Neural crest cell (in vitro differentiated cells): Measurements from ENCODE around the gene POLK. TPM values are rescaled to one million over a fixed set of nuclear protein-coding genes. Genes with fewer than 3 reads are reported as not detected.
A peak's percentile ranks its signal among the peaks of the same experiment; 100 is the strongest.

Experiments used
- DNase-seq: peaks from one replicate; pipeline ENCODE4 v3.0.0; 2021; ENCODE audit warnings: low read depth, mixed read lengths, low spot score
- H3K27ac Mint-ChIP-seq: one replicate; pipeline ENCODE4 v1.8.0; 2021; ENCODE audit warnings: mild to moderate bottlenecking, mixed read lengths; ENCODE audit not compliant: unreplicated experiment
- H3K27me3 Mint-ChIP-seq: 2 replicates; pipeline ENCODE4 v1.8.0; 2021; ENCODE audit warnings: low read depth, mild to moderate bottlenecking, mixed read lengths
- H3K36me3 Mint-ChIP-seq: 2 replicates; pipeline ENCODE4 v1.8.0; 2021; ENCODE audit warnings: low read depth, mild to moderate bottlenecking, mixed read lengths
- H3K4me1 Mint-ChIP-seq: 2 replicates; pipeline ENCODE4 v1.8.0; 2021; ENCODE audit warnings: mixed read lengths
- H3K4me3 Mint-ChIP-seq: one replicate; pipeline ENCODE4 v1.8.0; 2021; ENCODE audit warnings: mild to moderate bottlenecking, mixed read lengths
- H3K9me3 Mint-ChIP-seq: 2 replicates; pipeline ENCODE4 v1.8.0; 2021; ENCODE audit warnings: mixed read lengths
- CTCF ChIP-seq: fragments of 200-600 bp; sonication (generic); conservative IDR thresholded peaks from 2 replicates; pipeline ENCODE4 v1.5.0; 2021; ENCODE audit warnings: antibody characterized with exemption, mild to moderate bottlenecking
- total RNA-seq: library from RNA; stranded (reverse); gene quantifications from 2 replicates; pipeline ENCODE4 v1.2.1, GENCODE V29; 2021

POLK gene
- total RNA-seq, 1 donor from 2014 or later = 19.7 TPM

GRCh38 chr5:75524071-75524470, 12.4 kb downstream of the POLK start:
- no peak for DNase-seq
- no peak for TF ChIP-seq CTCF
- Mint-ChIP-seq H3K9me3 (peaks cover 16% of the 10 kb centered on the region), H3K27ac (no peak overlapping the region), H3K4me1 (peaks cover 34% of the 10 kb centered on the region), H3K36me3 (peaks cover 27% of the 10 kb centered on the region), H3K4me3 (no peak overlapping the region), H3K27me3 (no peaks in the 10 kb centered on the region)

- DNase-seq = no peak
- Mint-ChIP-seq H3K27me3 (no peaks in the 10 kb centered on the region), H3K9me3 (peaks cover 14% of the 10 kb centered on the region), H3K36me3 (peaks cover 24% of the 10 kb centered on the region), H3K4me3 (peak overlapping the region; percentile 7), H3K4me1 (peaks cover 37% of the 10 kb centered on the region), H3K27ac (no peak overlapping the region)
- no peak for TF ChIP-seq CTCF
Observed at GRCh38 chr5:75524591-75524990, 12.9 kb downstream of the POLK start.

DNA sequence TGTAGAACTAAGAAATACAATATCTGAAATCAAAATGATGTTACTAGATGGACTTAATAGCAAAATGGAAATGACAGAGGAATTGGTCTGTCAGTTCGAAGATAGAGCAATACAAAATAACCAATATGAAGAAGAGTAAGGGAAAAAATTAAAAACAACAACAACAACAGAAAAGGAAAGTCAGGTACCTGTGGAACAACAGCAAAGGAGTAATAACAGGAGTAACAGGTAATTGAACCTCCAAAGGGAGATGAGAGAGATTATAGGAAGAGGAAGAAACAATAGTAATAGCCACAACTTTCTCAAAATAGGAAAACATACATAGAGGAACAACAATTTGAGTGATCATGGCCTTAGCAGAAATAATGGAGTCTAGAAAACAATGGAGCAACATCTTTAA, 13.7 kb downstream of the POLK start:
- H3K9me3 Mint-ChIP-seq = peaks cover 12% of the 10 kb centered on the region
- H3K4me1 Mint-ChIP-seq = peaks cover 40% of the 10 kb centered on the region
- TF ChIP-seq CTCF = no peak
- no peak for DNase-seq
- no peaks in the 10 kb centered on the region for H3K27me3 Mint-ChIP-seq
- no peak overlapping the region for H3K27ac Mint-ChIP-seq
- peaks cover 23% of the 10 kb centered on the region for H3K36me3 Mint-ChIP-seq
- H3K4me3 Mint-ChIP-seq = no peak overlapping the region

- no peak for TF ChIP-seq CTCF
- peaks cover 7% of the 10 kb centered on the region for H3K9me3 Mint-ChIP-seq
- H3K27me3 Mint-ChIP-seq = no peaks in the 10 kb centered on the region
- peaks cover 40% of the 10 kb centered on the region for H3K4me1 Mint-ChIP-seq
- no peak for DNase-seq
- H3K4me3 Mint-ChIP-seq = no peak overlapping the region
- peaks cover 17% of the 10 kb centered on the region for H3K36me3 Mint-ChIP-seq
- H3K27ac Mint-ChIP-seq = no peak overlapping the region
Observed at GRCh38 chr5:75526070-75526469, 14.4 kb downstream of the POLK start.

GRCh38 chr5:75529185-75529584, 17.5 kb downstream of the POLK start:
- peak overlapping the region; percentile 5 for H3K27ac Mint-ChIP-seq
- H3K36me3 Mint-ChIP-seq = peaks cover 26% of the 10 kb centered on the region
- H3K9me3 Mint-ChIP-seq = peaks cover 17% of the 10 kb centered on the region

More at GRCh38 chr5:75529185-75529584, 17.5 kb downstream of the POLK start:
- no peak for TF ChIP-seq CTCF
- Mint-ChIP-seq H3K4me3 (no peak overlapping the region), H3K4me1 (peaks cover 28% of the 10 kb centered on the region), H3K27me3 (no peaks in the 10 kb centered on the region)
- DNase-seq = no peak
